Lung microvascular endothelial cell (primary cell): ENCODE results near the gene WWOX. TPM values are rescaled to one million over a fixed set of nuclear protein-coding genes. Genes with fewer than 3 reads are reported as not detected.
"Not testable (repeated sequence)": the region's sequence is repeated elsewhere in the genome, so short reads cannot be mapped to it uniquely, and the experiment has no call there.

ENCODE experiments used
- DNase-seq, 2 donors: peaks; one replicate each; pipeline versions ENCODE4 v3.0.0 to v3.0.0-alpha.2; 2010; ENCODE audit warnings: low read depth in 2 of 2
- total RNA-seq: library from RNA; depleted of rRNA; stranded (reverse); fragments of >200 nt; gene quantifications from 2 replicates; pipeline ENCODE4 v1.2.1, GENCODE V29; 2014

Gene WWOX
- total RNA-seq, 1 donor from 2014 or later, result 8.7 TPM

- DNase-seq, result no peak
These were observed 1086.3 kb downstream of the WWOX start for GRCh38 chr16:79185711-79186110.

- no peak for DNase-seq
These were observed 1086.7 kb downstream of the WWOX start for GRCh38 chr16:79186196-79186595.

GRCh38 chr16:79188115-79188738, 1088.8 kb downstream of the WWOX start:
- DNase-seq, result no peak

GRCh38 chr16:79188739-79189122, 1089.3 kb downstream of the WWOX start:
- no peak for DNase-seq

GRCh38 chr16:79190542-79190941, 1091.1 kb downstream of the WWOX start:
- no peak for DNase-seq

- DNase-seq, result no peak
These were observed 1092.5 kb downstream of the WWOX start for GRCh38 chr16:79191933-79192332.

- DNase-seq, result no peak
These were observed 1093.5 kb downstream of the WWOX start for GRCh38 chr16:79192904-79193303.

GRCh38 chr16:79194291-79194690, 1094.8 kb downstream of the WWOX start:
- DNase-seq, result no peak

- no peak for DNase-seq
These were observed 1096.5 kb downstream of the WWOX start for GRCh38 chr16:79195938-79196337.

GRCh38 chr16:79201436-79201835, 1102.0 kb downstream of the WWOX start:
- no peak for DNase-seq

- no peak for DNase-seq
These were observed 1103.5 kb downstream of the WWOX start for GRCh38 chr16:79202977-79203376.

GRCh38 chr16:79204486-79204885, 1105.0 kb downstream of the WWOX start:
- DNase-seq, result no peak

GRCh38 chr16:79206889-79207288, 1107.4 kb downstream of the WWOX start:
- DNase-seq, result no peak

- DNase-seq, result no peak
These were observed 1109.9 kb downstream of the WWOX start for GRCh38 chr16:79209308-79209707.

GRCh38 chr16:79210607-79211006, 1111.2 kb downstream of the WWOX start:
- no peak for DNase-seq

- DNase-seq, result no peak
These were observed 1112.1 kb downstream of the WWOX start for GRCh38 chr16:79211586-79211985.

GRCh38 chr16:79212114-79212791, 1112.8 kb downstream of the WWOX start:
- no peak for DNase-seq

- DNase-seq, result no peak
These were observed 1113.8 kb downstream of the WWOX start for GRCh38 chr16:79213214-79213613.

- no peak for DNase-seq
These were observed 1115.8 kb downstream of the WWOX start for GRCh38 chr16:79215289-79215688.

GRCh38 chr16:79217375-79218011, 1118.0 kb downstream of the WWOX start:
- DNase-seq, result no peak

GRCh38 chr16:79218351-79218750, 1118.9 kb downstream of the WWOX start:
- DNase-seq, result no peak

GRCh38 chr16:79225994-79226393, 1126.5 kb downstream of the WWOX start:
- DNase-seq, result not testable (repeated sequence)

- DNase-seq, result no peak
These were observed 1129.9 kb downstream of the WWOX start for GRCh38 chr16:79229361-79229760.
